ENCODE data around the gene CRPPA. TPM values are rescaled to one million over a fixed set of nuclear protein-coding genes. Genes with fewer than 3 reads are reported as not detected.

CRPPA gene
- total RNA-seq, 1 donor from 2014 or later: 2.6 TPM

- no peaks in the 10 kb centered on the region for H3K79me2 ChIP-seq (ENCODE audit: low read depth)
- no peak overlapping the region for H3K27ac Mint-ChIP-seq
- no peaks in the 10 kb centered on the region for H3K9me3 Mint-ChIP-seq
Observed at GRCh38 chr7:16412274-16413254, 8.8 kb downstream of the CRPPA start.

GRCh38 chr7:16411391-16411790 lies 9.9 kb downstream of the CRPPA start:
- no peaks in the 10 kb centered on the region for H3F3A ChIP-seq (ENCODE audit: low read depth)
- no peaks in the 10 kb centered on the region for H3K27me3 ChIP-seq
- H3K4me1 Mint-ChIP-seq: no peaks in the 10 kb centered on the region
- no peak overlapping the region for H3K4me2 ChIP-seq
- H3K36me3 ChIP-seq: no peaks in the 10 kb centered on the region
- no peak overlapping the region for H3K4me3 ChIP-seq
- no peaks in the 10 kb centered on the region for H3K4me1 ChIP-seq
- no peak overlapping the region for H3K4me3 Mint-ChIP-seq
- no peak overlapping the region for H3K27ac ChIP-seq
- H3K27ac Mint-ChIP-seq: no peak overlapping the region
- no peaks in the 10 kb centered on the region for H3K9me3 ChIP-seq (ENCODE audit: low read depth)
- no peaks in the 10 kb centered on the region for H3K9me3 Mint-ChIP-seq
- no peak overlapping the region for H2AFZ ChIP-seq (replicated peaks)
- DNase-seq (ENCODE audit: low spot score): no peak
- no peaks in the 10 kb centered on the region for H3K79me2 ChIP-seq (ENCODE audit: low read depth)
- H3K36me3 Mint-ChIP-seq: no peaks in the 10 kb centered on the region
- peaks cover 9% of the 10 kb centered on the region for H3K27me3 Mint-ChIP-seq (ENCODE audit: insufficient read depth, low read depth)
- H3K9ac ChIP-seq: no peak overlapping the region
- TF ChIP-seq EZH2 (IDR thresholded peaks at IDR 0.05): no peak
- no peak for TF ChIP-seq CTCF (IDR thresholded peaks at IDR 0.05)
- no peak for TF ChIP-seq EZH2phosphoT487 (IDR thresholded peaks at IDR 0.05)
- no peaks in the 10 kb centered on the region for H4K20me1 ChIP-seq (ENCODE audit: low read depth)

More at GRCh38 chr7:16412274-16413254, 8.8 kb downstream of the CRPPA start:
- Histone ChIP-seq H2AFZ (replicated peaks) (no peak overlapping the region), H3K4me2 (no peak overlapping the region), H3K27ac (no peak overlapping the region), H3K27me3 (no peaks in the 10 kb centered on the region), H4K20me1 (ENCODE audit: low read depth) (no peaks in the 10 kb centered on the region), H3K36me3 (no peaks in the 10 kb centered on the region), H3K4me3 (no peak overlapping the region), H3F3A (ENCODE audit: low read depth) (no peaks in the 10 kb centered on the region), H3K9me3 (ENCODE audit: low read depth) (no peaks in the 10 kb centered on the region), H3K4me1 (no peaks in the 10 kb centered on the region), H3K9ac (no peak overlapping the region)
- H3K4me3 Mint-ChIP-seq: no peak overlapping the region
- H3K27me3 Mint-ChIP-seq (ENCODE audit: insufficient read depth, low read depth): peaks cover 8% of the 10 kb centered on the region
- DNase-seq (ENCODE audit: low spot score): no peak
- no peaks in the 10 kb centered on the region for H3K36me3 Mint-ChIP-seq
- no peaks in the 10 kb centered on the region for H3K4me1 Mint-ChIP-seq
- no peak for TF ChIP-seq EZH2phosphoT487 (IDR thresholded peaks at IDR 0.05)
- TF ChIP-seq EZH2 (IDR thresholded peaks at IDR 0.05): no peak
- TF ChIP-seq CTCF (IDR thresholded peaks at IDR 0.05): no peak

GRCh38 chr7:16409777-16410176 lies 11.6 kb downstream of the CRPPA start:
- Histone ChIP-seq H3K4me2 (no peak overlapping the region), H3K79me2 (ENCODE audit: low read depth) (no peaks in the 10 kb centered on the region), H3K4me3 (no peak overlapping the region), H3K4me1 (no peaks in the 10 kb centered on the region), H3K36me3 (no peaks in the 10 kb centered on the region), H3K27me3 (no peaks in the 10 kb centered on the region), H4K20me1 (ENCODE audit: low read depth) (no peaks in the 10 kb centered on the region), H2AFZ (replicated peaks) (no peak overlapping the region), H3K9me3 (ENCODE audit: low read depth) (no peaks in the 10 kb centered on the region), H3F3A (ENCODE audit: low read depth) (no peaks in the 10 kb centered on the region), H3K27ac (no peak overlapping the region), H3K9ac (no peak overlapping the region)
- Mint-ChIP-seq H3K9me3 (no peaks in the 10 kb centered on the region), H3K27me3 (ENCODE audit: insufficient read depth, low read depth) (peaks cover 6% of the 10 kb centered on the region), H3K36me3 (no peaks in the 10 kb centered on the region), H3K4me3 (no peak overlapping the region), H3K27ac (no peak overlapping the region), H3K4me1 (no peaks in the 10 kb centered on the region)
- DNase-seq (ENCODE audit: low spot score): no peak
- no peak for TF ChIP-seq EZH2phosphoT487 (IDR thresholded peaks at IDR 0.05)
- no peak for TF ChIP-seq EZH2 (IDR thresholded peaks at IDR 0.05)
- peak; percentile 9 for TF ChIP-seq CTCF (IDR thresholded peaks at IDR 0.05)
